GM18868 (cell line): ENCODE measurements around the gene TBL1XR1.
"Not testable (repeated sequence)": the region's sequence is repeated elsewhere in the genome, so short reads cannot be mapped to it uniquely, and the experiment has no call there.

Experiments used
- ATAC-seq: cut with Tn5 transposase; IDR thresholded peaks from one replicate; pipeline ENCODE4 v1.9.1; 2021; ENCODE audit warnings: mild to moderate bottlenecking, moderate library complexity; ENCODE audit not compliant: unreplicated experiment

Gene TBL1XR1

GRCh38 chr3:177145954-177146353 lies 51.3 kb downstream of the TBL1XR1 start:
- ATAC-seq = no peak

- peak; percentile 37 for ATAC-seq
Measured at GRCh38 chr3:177145381-177145780, 51.9 kb downstream of the TBL1XR1 start.

- peak; percentile 64 for ATAC-seq
Measured at GRCh38 chr3:177144922-177145321, 52.4 kb downstream of the TBL1XR1 start.

- no peak for ATAC-seq
Measured at GRCh38 chr3:177141899-177142646, 55.2 kb downstream of the TBL1XR1 start.

- ATAC-seq = no peak
Measured at GRCh38 chr3:177141471-177141870, 55.8 kb downstream of the TBL1XR1 start.

- not testable (repeated sequence) for ATAC-seq
Measured at GRCh38 chr3:177139220-177139619, 58.1 kb downstream of the TBL1XR1 start.

GRCh38 chr3:177137774-177138705 lies 59.2 kb downstream of the TBL1XR1 start:
- ATAC-seq = no peak

GRCh38 chr3:177136741-177137140 lies 60.5 kb downstream of the TBL1XR1 start:
- no peak for ATAC-seq

GRCh38 chr3:177135841-177136492 lies 61.3 kb downstream of the TBL1XR1 start:
- no peak for ATAC-seq

GRCh38 chr3:177134816-177135210 lies 62.5 kb downstream of the TBL1XR1 start:
- ATAC-seq = no peak

GRCh38 chr3:177133860-177134815 lies 63.1 kb downstream of the TBL1XR1 start:
- no peak for ATAC-seq

GRCh38 chr3:177131927-177132636 lies 65.2 kb downstream of the TBL1XR1 start:
- no peak for ATAC-seq

- ATAC-seq = no peak
Measured at GRCh38 chr3:177127008-177127407, 70.3 kb downstream of the TBL1XR1 start.

- ATAC-seq = no peak
Measured at GRCh38 chr3:177126015-177126773, 71.1 kb downstream of the TBL1XR1 start.

- ATAC-seq = no peak
Measured at GRCh38 chr3:177124882-177125281, 72.4 kb downstream of the TBL1XR1 start.

GRCh38 chr3:177123822-177124221 lies 73.5 kb downstream of the TBL1XR1 start:
- ATAC-seq = no peak

- ATAC-seq = no peak
Measured at GRCh38 chr3:177122183-177122856, 75.0 kb downstream of the TBL1XR1 start.

- no peak for ATAC-seq
Measured at GRCh38 chr3:177119829-177120228, 77.5 kb downstream of the TBL1XR1 start.
